Subcutaneous adipose tissue (tissue), 4 donors: Measurements from ENCODE around the gene PDSS1. TPM values are rescaled to one million over a fixed set of nuclear protein-coding genes. Genes with fewer than 3 reads are reported as not detected.

Experiments
- CTCF ChIP-seq: fragments of 450-650 bp; IDR thresholded peaks from one replicate; pipeline ENCODE4 v1.5.1; 2016; ENCODE audit warnings: low read depth, mild to moderate bottlenecking, control low read depth, antibody characterized with exemption, moderate library complexity
- total RNA-seq, 4 donors: library from RNA; depleted of rRNA; stranded (reverse); fragments of >200 nt; gene quantifications; one replicate each; pipeline ENCODE4 v1.1.0, GENCODE V29; 2016

Gene PDSS1
- total RNA-seq, 4 donors from 2014 or later: 2.8 to 7.0 (median 4.3) TPM

- no peak for TF ChIP-seq CTCF
These were observed 21.6 kb upstream of the PDSS1 start for GRCh38 chr10:26675873-26676257.

- no peak for TF ChIP-seq CTCF
These were observed 17.9 kb upstream of the PDSS1 start for GRCh38 chr10:26679588-26679987.

- TF ChIP-seq CTCF: no peak
These were observed 16.4 kb upstream of the PDSS1 start for GRCh38 chr10:26681076-26681475.

GRCh38 chr10:26682931-26683330 lies 14.6 kb upstream of the PDSS1 start:
- TF ChIP-seq CTCF: no peak

- no peak for TF ChIP-seq CTCF
These were observed 12.1 kb upstream of the PDSS1 start for GRCh38 chr10:26685441-26685840.

- no peak for TF ChIP-seq CTCF
These were observed 8.1 kb upstream of the PDSS1 start for GRCh38 chr10:26689399-26689798.

GRCh38 chr10:26690731-26691475 lies 6.6 kb upstream of the PDSS1 start:
- no peak for TF ChIP-seq CTCF
